Left ventricle myocardium inferior (tissue), 1 donor: ENCODE data around the gene SASH1. TPM values are rescaled to one million over a fixed set of nuclear protein-coding genes. Genes with fewer than 3 reads are reported as not detected.

Experiments
- DNase-seq: peaks from one replicate; pipeline ENCODE4 v3.0.0-alpha.2; 2020
- H3K27ac ChIP-seq: fragments of 200-600 bp; replicated peaks from 2 replicates; pipeline ENCODE4 v1.8.0; 2021
- H3K27me3 ChIP-seq: fragments of 200-600 bp; 2 replicates; pipeline ENCODE4 v1.8.0; 2021; ENCODE audit warnings: low read depth
- H3K36me3 ChIP-seq: fragments of 200-600 bp; 2 replicates; pipeline ENCODE4 v1.8.0; 2021
- H3K4me1 ChIP-seq: fragments of 200-600 bp; 2 replicates; pipeline ENCODE4 v1.8.0; 2021
- H3K4me3 ChIP-seq: fragments of 200-600 bp; 2 replicates; pipeline ENCODE4 v1.8.0; 2021; ENCODE audit warnings: mild to moderate bottlenecking, moderate library complexity
- H3K9me3 ChIP-seq: fragments of 200-600 bp; replicated peaks from 2 replicates; pipeline ENCODE4 v1.8.0; 2021
- intact Hi-C: fragments of 100-400 bp; cut with micrococcal nuclease; formaldehyde crosslinking; loops from one replicate; pipeline ENCODE4 v1.11.0; 2022
- total RNA-seq: library from RNA; stranded (reverse); fragmentation: NEBNext Ultra II Directional; extraction: Animal tissue kit (Norgen Biotek cat#: 25700); gene quantifications from one replicate; pipeline ENCODE4 v1.2.1, GENCODE V29; 2021
- TF ChIP-seq, protein P1 (sequence below): fragments of 200-600 bp; IDR thresholded peaks from 2 replicates; pipeline ENCODE4 v1.8.0; 2021; ENCODE audit warnings: antibody characterized with exemption, mild to moderate bottlenecking, borderline replicate concordance
- donor health status: DM: no; HTN: yes; CAD: no; lungs with severe emphysema.

The SASH1 gene
- total RNA-seq, 1 donor from 2014 or later, result 22.5 TPM

DNA sequence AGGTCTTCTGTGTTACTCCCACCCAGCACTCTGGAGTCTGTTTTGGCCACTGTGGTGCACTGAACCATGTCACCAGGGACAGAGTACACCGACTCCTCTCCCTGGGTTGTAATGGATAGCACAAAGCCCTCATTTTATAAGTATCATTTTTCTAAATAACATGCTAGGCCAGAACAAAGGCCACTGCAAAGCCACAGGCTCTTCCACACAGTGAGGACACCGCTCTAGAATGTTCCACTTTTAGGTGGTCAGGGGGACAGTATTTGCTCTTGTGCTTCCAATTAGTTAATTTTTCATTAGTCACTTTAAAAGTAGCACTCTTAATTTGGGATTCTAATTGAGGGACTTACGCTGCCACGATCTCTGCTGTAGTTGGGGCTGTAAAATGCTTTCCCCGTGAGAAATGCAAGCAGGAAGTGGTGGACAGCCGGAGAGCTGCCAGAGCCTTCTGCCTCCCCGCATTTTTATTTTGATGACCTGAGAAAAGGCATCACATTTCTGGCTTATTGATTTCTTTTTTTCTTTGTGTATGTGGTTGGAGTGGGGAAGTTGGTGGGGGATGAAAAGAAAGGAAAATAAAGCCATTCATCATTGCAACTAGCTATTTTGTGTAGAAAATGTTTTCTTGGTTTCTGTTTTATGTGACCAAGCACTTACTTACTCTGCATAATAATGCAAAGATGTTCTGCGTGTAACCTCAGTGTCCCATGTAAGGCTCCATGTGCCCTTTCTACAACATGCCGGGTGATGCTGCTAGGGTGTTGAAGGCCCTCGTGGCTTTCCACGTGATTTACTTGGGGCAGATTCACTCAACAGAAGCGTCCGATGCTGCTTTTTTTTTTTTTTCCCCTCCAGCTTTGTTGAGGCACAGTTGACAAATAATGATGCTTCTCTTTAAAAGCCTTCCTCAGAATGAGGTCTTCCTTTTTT, 195.9 kb downstream of the SASH1 start:
- Histone ChIP-seq H3K27ac (peak overlapping the region; percentile 60), H3K4me3 (peak overlapping the region; percentile 6), H3K36me3 (peaks cover 95% of the 10 kb centered on the region), H3K27me3 (no peaks in the 10 kb centered on the region), H3K9me3 (no peaks in the 10 kb centered on the region), H3K4me1 (peaks cover 22% of the 10 kb centered on the region)
- DNase-seq, result no peak
- TF ChIP-seq, protein P1, sequence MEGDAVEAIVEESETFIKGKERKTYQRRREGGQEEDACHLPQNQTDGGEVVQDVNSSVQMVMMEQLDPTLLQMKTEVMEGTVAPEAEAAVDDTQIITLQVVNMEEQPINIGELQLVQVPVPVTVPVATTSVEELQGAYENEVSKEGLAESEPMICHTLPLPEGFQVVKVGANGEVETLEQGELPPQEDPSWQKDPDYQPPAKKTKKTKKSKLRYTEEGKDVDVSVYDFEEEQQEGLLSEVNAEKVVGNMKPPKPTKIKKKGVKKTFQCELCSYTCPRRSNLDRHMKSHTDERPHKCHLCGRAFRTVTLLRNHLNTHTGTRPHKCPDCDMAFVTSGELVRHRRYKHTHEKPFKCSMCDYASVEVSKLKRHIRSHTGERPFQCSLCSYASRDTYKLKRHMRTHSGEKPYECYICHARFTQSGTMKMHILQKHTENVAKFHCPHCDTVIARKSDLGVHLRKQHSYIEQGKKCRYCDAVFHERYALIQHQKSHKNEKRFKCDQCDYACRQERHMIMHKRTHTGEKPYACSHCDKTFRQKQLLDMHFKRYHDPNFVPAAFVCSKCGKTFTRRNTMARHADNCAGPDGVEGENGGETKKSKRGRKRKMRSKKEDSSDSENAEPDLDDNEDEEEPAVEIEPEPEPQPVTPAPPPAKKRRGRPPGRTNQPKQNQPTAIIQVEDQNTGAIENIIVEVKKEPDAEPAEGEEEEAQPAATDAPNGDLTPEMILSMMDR, result no peak
- intact Hi-C loops, result no loop called here

DNA sequence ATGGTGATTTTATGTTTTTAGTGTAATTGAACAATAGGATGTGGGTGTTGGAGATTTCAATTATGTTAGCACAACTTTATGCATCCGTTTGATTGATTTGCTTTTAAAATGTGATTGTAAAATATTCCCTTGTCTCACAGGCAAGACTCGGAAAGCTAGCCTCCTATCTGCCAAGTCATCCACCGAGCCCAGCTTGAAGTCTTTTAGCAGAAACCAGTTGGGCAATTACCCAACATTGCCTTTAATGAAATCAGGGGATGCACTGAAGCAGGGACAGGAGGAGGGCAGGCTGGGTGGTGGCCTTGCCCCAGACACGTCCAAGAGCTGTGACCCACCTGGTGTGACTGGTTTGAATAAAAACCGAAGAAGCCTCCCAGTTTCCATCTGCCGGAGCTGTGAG, 200.9 kb downstream of the SASH1 start:
- Histone ChIP-seq H3K9me3 (no peaks in the 10 kb centered on the region), H3K27ac (no peak overlapping the region), H3K4me1 (peaks cover 9% of the 10 kb centered on the region), H3K4me3 (no peak overlapping the region), H3K27me3 (no peaks in the 10 kb centered on the region), H3K36me3 (peaks cover 96% of the 10 kb centered on the region)
- no peak for DNase-seq
- intact Hi-C loops, result no loop called here
- TF ChIP-seq, protein P1, result no peak

DNA sequence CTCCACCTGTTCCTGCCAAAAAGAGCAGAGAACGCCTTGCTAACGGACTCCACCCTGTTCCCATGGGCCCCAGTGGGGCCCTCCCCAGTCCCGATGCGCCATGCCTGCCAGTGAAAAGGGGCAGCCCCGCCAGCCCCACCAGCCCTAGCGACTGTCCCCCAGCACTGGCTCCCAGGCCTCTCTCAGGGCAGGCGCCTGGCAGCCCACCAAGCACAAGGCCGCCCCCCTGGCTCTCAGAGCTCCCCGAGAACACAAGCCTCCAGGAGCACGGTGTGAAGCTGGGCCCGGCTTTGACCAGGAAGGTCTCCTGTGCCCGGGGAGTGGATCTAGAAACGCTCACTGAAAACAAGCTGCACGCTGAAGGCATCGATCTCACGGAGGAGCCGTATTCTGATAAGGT, 201.8 kb downstream of the SASH1 start:
- H3K9me3 ChIP-seq, result no peaks in the 10 kb centered on the region
- TF ChIP-seq, protein P1, result no peak
- H3K27ac ChIP-seq, result no peak overlapping the region
- H3K4me1 ChIP-seq, result peaks cover 15% of the 10 kb centered on the region
- no peak for DNase-seq
- no peaks in the 10 kb centered on the region for H3K27me3 ChIP-seq
- intact Hi-C loops, result no loop called here
- peaks cover 97% of the 10 kb centered on the region for H3K36me3 ChIP-seq
- no peak overlapping the region for H3K4me3 ChIP-seq

DNA sequence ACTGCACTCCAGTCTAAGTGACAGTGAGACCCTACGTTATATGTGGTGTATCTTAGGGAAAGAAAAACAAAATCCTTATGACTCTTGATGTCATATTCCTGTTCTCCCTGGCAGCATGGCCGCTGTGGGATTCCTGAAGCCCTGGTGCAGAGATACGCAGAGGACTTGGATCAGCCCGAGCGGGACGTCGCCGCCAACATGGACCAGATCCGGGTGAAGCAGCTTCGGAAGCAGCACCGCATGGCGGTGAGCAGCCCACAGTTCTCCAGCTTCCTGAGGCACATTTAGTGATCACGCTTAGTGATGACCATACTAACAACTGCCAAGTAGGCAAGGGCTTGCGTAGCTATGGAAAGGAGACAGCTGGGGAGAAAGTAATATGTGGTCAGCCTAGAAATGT, 203.3 kb downstream of the SASH1 start:
- TF ChIP-seq, protein P1, result no peak
- intact Hi-C loops, result no loop called here
- no peak overlapping the region for H3K27ac ChIP-seq
- no peaks in the 10 kb centered on the region for H3K9me3 ChIP-seq
- H3K4me1 ChIP-seq, result peaks cover 28% of the 10 kb centered on the region
- H3K27me3 ChIP-seq, result no peaks in the 10 kb centered on the region
- H3K36me3 ChIP-seq, result peaks cover 92% of the 10 kb centered on the region
- H3K4me3 ChIP-seq, result no peak overlapping the region
- no peak for DNase-seq

DNA sequence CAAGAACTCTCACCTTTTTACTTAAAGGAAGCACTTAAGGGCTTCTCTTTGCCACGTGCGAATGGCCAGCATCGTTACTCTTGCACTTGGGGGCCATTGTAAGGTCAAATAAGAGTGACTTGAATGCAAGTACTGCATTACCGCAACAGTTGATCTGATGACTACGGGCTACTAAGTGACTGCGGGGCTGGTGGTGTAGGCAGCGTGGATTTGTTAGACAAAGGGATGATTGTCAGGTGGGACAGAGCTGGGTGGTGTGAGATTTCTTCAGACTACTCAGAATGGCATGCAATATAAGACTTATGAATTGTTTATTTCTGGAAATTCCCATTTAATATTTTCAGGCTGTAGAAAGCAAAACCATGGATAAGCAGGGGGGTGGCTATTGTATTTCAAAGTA, 204.5 kb downstream of the SASH1 start:
- TF ChIP-seq, protein P1, result no peak
- Histone ChIP-seq H3K27ac (no peak overlapping the region), H3K4me1 (peaks cover 36% of the 10 kb centered on the region), H3K4me3 (no peak overlapping the region), H3K27me3 (no peaks in the 10 kb centered on the region), H3K9me3 (no peaks in the 10 kb centered on the region), H3K36me3 (peaks cover 80% of the 10 kb centered on the region)
- intact Hi-C loops, result no loop called here
- DNase-seq, result no peak
